Measurements from ENCODE around the gene NEK10.
A peak's percentile ranks its signal among the peaks of the same experiment; 100 is the strongest.
"Not testable (repeated sequence)": the region's sequence is repeated elsewhere in the genome, so short reads cannot be mapped to it uniquely, and the experiment has no call there.

NEK10 gene

DNA sequence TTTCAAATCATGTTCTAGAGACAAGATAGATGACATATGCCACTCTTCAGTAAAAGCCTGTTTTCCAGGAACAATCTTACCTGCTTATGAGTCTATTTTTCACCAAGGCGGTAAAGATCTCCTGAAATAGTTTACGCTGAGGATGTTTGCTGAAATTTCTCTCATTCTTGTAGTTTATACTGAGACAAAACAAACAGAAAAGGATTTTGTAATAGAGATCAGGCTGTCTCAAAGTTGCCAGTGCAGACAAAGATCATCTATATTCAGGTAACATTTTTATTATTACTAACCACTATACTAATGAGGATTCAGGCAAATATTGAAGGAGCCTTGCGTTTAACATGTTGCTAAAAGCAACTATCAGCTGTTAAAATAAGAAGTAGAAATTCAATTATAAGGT lies 25.0 kb downstream of the NEK10 start:
- TF ChIP-seq, protein P1, sequence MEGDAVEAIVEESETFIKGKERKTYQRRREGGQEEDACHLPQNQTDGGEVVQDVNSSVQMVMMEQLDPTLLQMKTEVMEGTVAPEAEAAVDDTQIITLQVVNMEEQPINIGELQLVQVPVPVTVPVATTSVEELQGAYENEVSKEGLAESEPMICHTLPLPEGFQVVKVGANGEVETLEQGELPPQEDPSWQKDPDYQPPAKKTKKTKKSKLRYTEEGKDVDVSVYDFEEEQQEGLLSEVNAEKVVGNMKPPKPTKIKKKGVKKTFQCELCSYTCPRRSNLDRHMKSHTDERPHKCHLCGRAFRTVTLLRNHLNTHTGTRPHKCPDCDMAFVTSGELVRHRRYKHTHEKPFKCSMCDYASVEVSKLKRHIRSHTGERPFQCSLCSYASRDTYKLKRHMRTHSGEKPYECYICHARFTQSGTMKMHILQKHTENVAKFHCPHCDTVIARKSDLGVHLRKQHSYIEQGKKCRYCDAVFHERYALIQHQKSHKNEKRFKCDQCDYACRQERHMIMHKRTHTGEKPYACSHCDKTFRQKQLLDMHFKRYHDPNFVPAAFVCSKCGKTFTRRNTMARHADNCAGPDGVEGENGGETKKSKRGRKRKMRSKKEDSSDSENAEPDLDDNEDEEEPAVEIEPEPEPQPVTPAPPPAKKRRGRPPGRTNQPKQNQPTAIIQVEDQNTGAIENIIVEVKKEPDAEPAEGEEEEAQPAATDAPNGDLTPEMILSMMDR (IDR thresholded peaks at IDR 0.05; ENCODE audit: low read depth, low read length), result no peak
- in situ Hi-C loops (cut with HindIII; ENCODE audit: low sequenced_read_pairs), result no loop called here
- no peak for DNase-seq (ENCODE audit: low read depth, low spot score)
- no peak overlapping the region for H3K4me3 ChIP-seq (ENCODE audit: low read depth, low read length)

DNA sequence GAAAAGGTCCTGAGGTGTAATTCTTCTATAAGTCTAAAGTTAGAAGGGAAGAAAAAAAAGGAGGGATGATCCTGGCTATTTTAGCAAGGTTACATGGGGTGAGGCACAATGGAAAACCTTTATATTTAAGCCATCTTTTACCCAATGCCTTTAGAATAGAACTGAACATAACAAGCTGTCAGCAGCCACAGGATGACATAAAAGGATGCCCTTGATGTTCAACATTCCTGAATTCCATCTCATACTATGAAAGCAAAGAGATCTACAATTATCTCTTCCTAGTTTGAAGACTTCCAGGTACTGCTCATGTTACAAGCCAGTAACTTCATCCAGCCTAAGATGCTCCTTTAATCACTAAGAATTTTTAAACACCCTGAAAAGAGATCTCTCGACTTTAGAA lies 26.9 kb downstream of the NEK10 start:
- TF ChIP-seq, protein P1 (IDR thresholded peaks at IDR 0.05; ENCODE audit: low read depth, low read length), result no peak
- in situ Hi-C loops (cut with HindIII; ENCODE audit: low sequenced_read_pairs), result no loop called here
- no peak overlapping the region for H3K4me3 ChIP-seq (ENCODE audit: low read depth, low read length)
- no peak for DNase-seq (ENCODE audit: low read depth, low spot score)

DNA sequence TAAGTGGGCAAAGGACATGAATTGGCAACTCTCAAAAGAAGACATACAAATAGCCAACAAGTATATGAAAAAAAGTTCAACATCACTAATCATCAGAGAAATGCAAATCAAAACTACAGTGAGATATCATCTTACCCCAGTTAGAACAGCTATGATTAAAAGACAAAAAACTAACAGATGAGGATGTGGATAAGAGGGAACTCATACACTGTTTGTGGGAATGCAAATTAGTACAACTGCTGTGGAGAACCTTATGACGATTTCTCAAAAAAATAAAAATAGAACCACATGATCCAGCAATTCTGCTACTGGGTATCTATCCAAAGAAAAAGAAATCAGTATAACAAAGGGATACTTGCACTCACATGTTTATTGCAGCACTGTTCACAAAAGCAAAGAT lies 28.6 kb downstream of the NEK10 start:
- no peak for DNase-seq (ENCODE audit: low read depth, low spot score)
- TF ChIP-seq, protein P1 (IDR thresholded peaks at IDR 0.05; ENCODE audit: low read depth, low read length), result no peak
- in situ Hi-C loops (cut with HindIII; ENCODE audit: low sequenced_read_pairs), result no loop called here
- H3K4me3 ChIP-seq (ENCODE audit: low read depth, low read length), result no peak overlapping the region

DNA sequence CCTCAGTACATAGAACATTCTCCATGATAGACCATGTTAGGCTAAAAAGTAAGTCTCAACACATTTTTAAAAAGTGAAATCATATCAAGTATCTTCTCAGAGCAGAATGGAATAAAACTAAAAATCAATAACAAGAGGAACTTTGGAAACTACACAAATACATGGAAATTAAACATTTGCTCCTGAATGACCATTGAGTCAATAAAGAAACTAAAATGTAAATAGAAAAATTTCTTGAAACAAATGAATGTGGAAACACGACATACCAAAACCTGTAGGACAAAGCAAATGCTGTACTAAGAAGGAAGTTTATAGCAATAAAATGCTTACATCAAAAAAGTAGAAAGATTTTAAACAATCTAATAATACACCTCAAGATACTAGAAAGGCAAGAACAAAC lies 33.6 kb downstream of the NEK10 start:
- in situ Hi-C loops (cut with HindIII; ENCODE audit: low sequenced_read_pairs), result no loop called here

DNA sequence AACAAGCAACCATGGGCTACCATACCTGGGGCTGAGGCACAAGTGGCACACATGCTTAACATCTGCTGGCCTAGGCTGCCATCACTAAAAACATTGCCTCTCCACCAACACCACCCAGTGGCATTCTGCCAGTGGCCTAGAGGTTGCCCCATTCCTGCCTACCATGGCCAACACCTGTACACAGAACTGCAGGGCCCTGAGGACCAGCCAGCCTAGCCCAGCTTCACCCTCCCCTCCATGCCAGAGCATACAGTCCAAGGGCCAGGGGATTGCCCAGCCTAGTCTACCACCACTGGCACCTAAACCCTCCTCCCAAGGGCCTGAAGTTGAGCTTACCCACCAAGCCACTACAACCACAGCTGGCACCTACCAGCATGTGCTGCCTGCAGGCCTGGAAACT lies 35.3 kb downstream of the NEK10 start:
- DNase-seq (ENCODE audit: low read depth, low spot score), result no peak
- H3K4me3 ChIP-seq (ENCODE audit: low read depth, low read length), result no peak overlapping the region
- in situ Hi-C loops (cut with HindIII; ENCODE audit: low sequenced_read_pairs), result no loop called here
- TF ChIP-seq, protein P1 (IDR thresholded peaks at IDR 0.05; ENCODE audit: low read depth, low read length), result no peak

More for the DNA sequence above, 33.6 kb downstream of the NEK10 start:
- TF ChIP-seq, protein P1 (IDR thresholded peaks at IDR 0.05; ENCODE audit: low read depth, low read length), result no peak
- H3K4me3 ChIP-seq (ENCODE audit: low read depth, low read length), result no peak overlapping the region
- no peak for DNase-seq (ENCODE audit: low read depth, low spot score)

DNA sequence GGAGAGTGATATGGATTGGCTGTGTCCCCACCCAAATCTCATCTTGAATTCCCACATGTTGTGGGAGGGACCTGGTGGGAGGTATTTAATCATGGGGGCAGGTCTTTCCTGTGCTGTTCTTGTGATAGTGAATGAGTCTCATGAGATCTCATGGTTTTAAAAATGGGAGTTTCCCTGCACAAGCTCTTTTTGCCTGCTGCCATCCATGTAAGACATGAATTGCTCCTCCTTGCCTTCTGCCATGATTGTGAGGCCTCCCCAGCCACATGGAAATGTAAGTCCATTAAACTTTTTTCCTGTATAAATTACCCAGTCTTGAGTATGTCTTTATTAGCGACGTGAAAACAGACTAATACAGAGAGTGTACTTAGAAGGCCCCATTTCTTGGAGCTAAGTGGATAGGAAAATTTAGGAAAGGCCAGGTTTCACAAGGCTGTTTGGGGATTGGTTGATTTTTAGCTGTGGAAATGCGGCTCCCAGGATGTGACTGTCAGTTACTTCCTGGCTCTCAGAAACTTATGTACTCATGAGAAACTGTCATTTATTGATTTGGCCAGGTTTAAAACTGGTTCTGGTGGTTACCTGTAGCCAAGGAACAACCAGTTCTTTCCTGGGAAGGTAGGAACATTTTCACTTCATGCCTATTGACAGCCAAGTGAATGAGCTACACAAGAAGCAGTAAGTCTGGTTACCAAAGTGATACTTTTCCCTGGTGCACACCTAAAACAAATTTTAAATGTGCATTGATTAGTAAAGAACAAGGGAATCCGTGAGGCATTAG lies 40.0 kb downstream of the NEK10 start:
- in situ Hi-C loops (cut with HindIII; ENCODE audit: low sequenced_read_pairs); H3K4me3 ChIP-seq (ENCODE audit: low read depth, low read length); DNase-seq (ENCODE audit: low read depth, low spot score): not testable (repeated sequence)

DNA sequence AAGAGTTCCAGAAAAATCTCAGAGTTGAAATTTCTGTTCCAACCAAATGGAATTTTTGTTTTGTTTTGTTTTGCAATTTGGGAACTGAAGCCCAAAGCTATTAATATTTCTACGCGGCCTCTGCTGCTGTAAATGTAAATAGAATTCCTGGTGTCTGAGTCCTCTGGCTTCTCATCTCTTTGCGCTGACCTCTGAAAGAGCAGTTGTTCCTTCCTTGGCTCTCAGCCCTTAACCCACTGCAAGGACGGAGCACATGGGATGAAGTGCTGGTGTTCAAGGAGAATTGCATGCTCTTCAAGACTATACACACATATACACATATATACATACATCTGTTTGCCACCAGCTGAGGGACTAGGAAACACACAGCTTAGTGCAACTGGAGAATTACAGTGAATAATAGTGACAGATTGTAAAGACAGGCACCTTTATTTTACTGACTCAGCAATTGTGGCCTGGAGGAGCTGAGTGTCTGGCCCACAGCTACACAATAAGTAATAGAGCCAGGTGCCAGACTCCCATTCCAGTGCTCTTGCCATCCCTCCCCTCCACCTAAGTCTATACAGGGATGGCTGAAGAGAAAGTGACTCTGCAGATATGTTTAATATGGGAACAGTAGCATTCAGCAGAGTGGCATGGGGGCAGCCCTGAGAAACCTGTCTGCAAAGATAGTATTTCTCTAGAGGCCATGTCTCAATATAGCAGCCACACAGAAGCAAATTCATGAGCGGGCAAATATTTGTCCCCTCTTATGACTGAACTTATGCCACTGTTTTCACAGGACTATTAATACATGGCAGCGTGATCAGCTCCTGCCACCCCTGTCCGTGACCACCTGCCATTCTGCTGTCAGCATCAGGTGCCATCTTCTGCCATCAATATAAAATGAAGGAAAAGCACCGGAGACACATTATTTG lies 42.3 kb downstream of the NEK10 start:
- in situ Hi-C loops (cut with HindIII; ENCODE audit: low sequenced_read_pairs), result no loop called here
- DNase-seq (ENCODE audit: low read depth, low spot score), result peak; percentile 87
- no peak overlapping the region for H3K4me3 ChIP-seq (ENCODE audit: low read depth, low read length)
- TF ChIP-seq, protein P1 (IDR thresholded peaks at IDR 0.05; ENCODE audit: low read depth, low read length), result no peak

Measured in astrocyte of the spinal cord (primary cell).